Measurements from ENCODE around the gene KRTAP5-1. TPM values are rescaled to one million over a fixed set of nuclear protein-coding genes. Genes with fewer than 3 reads are reported as not detected.

Gene KRTAP5-1
- total RNA-seq, 2 experiments from 2014 or later = not detected

- no peak for ATAC-seq
- no peaks in the 10 kb centered on the region for H3K36me3 Mint-ChIP-seq (ENCODE audit: low read depth)
- CTCF ChIA-PET = interaction anchor here (7.3 kb wide), 1 partner anchor 31 kb away, joined by 170 read pairs; no protein-coding TSS in a partner anchor
Observed at GRCh38 chr11:1543606-1544263, 41.3 kb downstream of the KRTAP5-1 start.

GRCh38 chr11:1542267-1542666 lies 42.8 kb downstream of the KRTAP5-1 start:
- no peaks in the 10 kb centered on the region for H3K9me3 Mint-ChIP-seq
- H3K27me3 Mint-ChIP-seq = peaks cover 14% of the 10 kb centered on the region
- no peaks in the 10 kb centered on the region for H3K4me1 Mint-ChIP-seq (ENCODE audit: low read depth)
- intact Hi-C loops (cut with micrococcal nuclease) = no loop called here
- no peak for DNase-seq
- TF ChIP-seq CTCF (IDR thresholded peaks at IDR 0.05) = no peak
- CTCF ChIA-PET = interaction anchor here (0.6 kb wide), 1 partner anchor 33 kb away, joined by 3 read pairs; no protein-coding TSS in a partner anchor
- no peak overlapping the region for H3K27ac Mint-ChIP-seq
- no peaks in the 10 kb centered on the region for H3K36me3 Mint-ChIP-seq (ENCODE audit: low read depth)
- no peak for ATAC-seq
- H3K4me3 Mint-ChIP-seq = no peak overlapping the region
- POLR2A ChIA-PET = no interaction called here

More at GRCh38 chr11:1543606-1544263, 41.3 kb downstream of the KRTAP5-1 start:
- Mint-ChIP-seq H3K9me3 (no peaks in the 10 kb centered on the region), H3K4me3 (no peak overlapping the region), H3K27me3 (peaks cover 19% of the 10 kb centered on the region), H3K4me1 (ENCODE audit: low read depth) (no peaks in the 10 kb centered on the region), H3K27ac (no peak overlapping the region)
- no peak for DNase-seq
- no peak for TF ChIP-seq CTCF (IDR thresholded peaks at IDR 0.05)
- POLR2A ChIA-PET = no interaction called here
- intact Hi-C loops (cut with micrococcal nuclease) = no loop called here

DNA sequence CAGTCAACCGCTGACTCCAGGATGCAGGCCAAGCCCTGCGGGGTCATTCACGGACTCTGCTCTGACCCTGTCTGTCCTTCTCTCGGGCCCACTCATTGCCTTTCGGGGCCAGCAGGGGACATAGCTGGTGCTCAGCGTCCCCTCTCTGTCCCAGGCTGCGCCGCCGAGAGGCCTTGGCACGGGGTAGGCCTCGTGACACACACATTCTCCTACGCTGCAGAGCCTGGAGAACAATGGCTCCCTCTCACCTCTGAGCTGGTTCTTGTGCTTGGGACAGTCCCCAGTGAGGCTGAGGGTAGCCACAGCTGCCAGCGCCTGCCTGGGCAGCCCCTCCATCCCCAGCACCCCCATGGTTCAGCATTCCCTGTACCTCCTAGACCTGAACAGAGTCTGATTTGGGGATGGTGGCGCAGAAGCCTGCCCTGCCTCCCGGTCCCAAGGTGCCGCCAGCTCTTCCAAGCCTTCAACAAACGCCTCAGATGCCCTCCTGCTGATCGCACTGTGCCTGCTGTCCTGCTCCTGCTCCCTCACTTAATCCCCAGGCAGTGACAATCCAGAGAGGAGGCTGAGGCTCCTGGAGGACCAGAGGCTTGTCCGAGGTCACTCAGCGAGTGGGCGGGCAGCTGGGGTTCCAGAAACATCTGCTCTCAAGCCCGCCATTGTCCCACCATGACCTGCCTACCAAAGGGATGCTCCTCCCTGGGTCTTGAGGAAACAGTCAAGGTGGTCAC lies 43.4 kb downstream of the KRTAP5-1 start:
- no peak for ATAC-seq
- ChIA-PET POLR2A (no interaction called here), CTCF (no interaction called here)
- TF ChIP-seq CTCF (IDR thresholded peaks at IDR 0.05) = no peak
- Mint-ChIP-seq H3K4me1 (ENCODE audit: low read depth) (peaks cover 2% of the 10 kb centered on the region), H3K4me3 (no peak overlapping the region), H3K36me3 (ENCODE audit: low read depth) (no peaks in the 10 kb centered on the region), H3K27me3 (peaks cover 14% of the 10 kb centered on the region), H3K27ac (no peak overlapping the region), H3K9me3 (no peaks in the 10 kb centered on the region)
- intact Hi-C loops (cut with micrococcal nuclease) = no loop called here
- no peak for DNase-seq

- no peak for TF ChIP-seq CTCF (IDR thresholded peaks at IDR 0.05)
- Mint-ChIP-seq H3K36me3 (ENCODE audit: low read depth) (no peaks in the 10 kb centered on the region), H3K27me3 (peaks cover 2% of the 10 kb centered on the region), H3K4me3 (no peak overlapping the region), H3K4me1 (ENCODE audit: low read depth) (peaks cover 11% of the 10 kb centered on the region), H3K27ac (no peak overlapping the region), H3K9me3 (no peaks in the 10 kb centered on the region)
- CTCF ChIA-PET = interaction anchor here (1.5 kb wide), 1 partner anchor 34 kb away, joined by 10 read pairs; no protein-coding TSS in a partner anchor
- intact Hi-C loops (cut with micrococcal nuclease) = no loop called here
- ATAC-seq (no peak), DNase-seq (no peak)
- POLR2A ChIA-PET = interaction anchor here (0.5 kb wide), 1 partner anchor 29 kb away, joined by 3 read pairs; no protein-coding TSS in a partner anchor
Observed at GRCh38 chr11:1540074-1540473, 45.0 kb downstream of the KRTAP5-1 start.

DNA sequence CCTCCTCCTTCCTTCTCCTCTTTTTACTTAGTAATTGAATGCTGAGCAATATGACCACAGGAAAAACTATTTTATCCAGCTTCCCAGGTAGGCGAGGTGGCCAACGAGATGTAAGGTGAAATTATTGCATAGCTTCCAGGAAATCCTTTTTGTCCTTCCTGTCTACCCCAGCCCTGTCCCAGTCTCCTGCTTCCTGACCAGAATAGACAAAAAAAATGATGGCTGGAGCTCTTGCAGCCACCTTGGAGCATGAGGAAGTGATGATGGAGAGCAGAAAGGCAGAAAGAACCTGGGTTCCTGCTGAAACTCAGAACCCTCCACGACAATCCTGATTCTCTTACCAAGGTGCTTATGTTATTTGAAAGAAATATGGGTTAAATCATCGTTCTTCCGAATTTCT lies 46.9 kb downstream of the KRTAP5-1 start:
- POLR2A ChIA-PET = no interaction called here
- CTCF ChIA-PET = interaction anchor here (0.8 to 3.5 kb wide), 7 partner anchors 8 to 102 kb away, joined by 3 to 13 read pairs (median 3); no protein-coding TSS in a partner anchor

More for the DNA sequence above, 46.9 kb downstream of the KRTAP5-1 start:
- H3K4me1 Mint-ChIP-seq (ENCODE audit: low read depth) = peaks cover 15% of the 10 kb centered on the region
- intact Hi-C loops (cut with micrococcal nuclease) = no loop called here
- no peak for TF ChIP-seq CTCF (IDR thresholded peaks at IDR 0.05)
- peaks cover 2% of the 10 kb centered on the region for H3K27me3 Mint-ChIP-seq
- no peaks in the 10 kb centered on the region for H3K9me3 Mint-ChIP-seq
- no peaks in the 10 kb centered on the region for H3K36me3 Mint-ChIP-seq (ENCODE audit: low read depth)
- ATAC-seq = no peak
- no peak overlapping the region for H3K27ac Mint-ChIP-seq
- no peak overlapping the region for H3K4me3 Mint-ChIP-seq
- DNase-seq = no peak

All from activated CD8-positive, alpha-beta T cell treated with anti-CD3 and anti-CD28 coated beads for 36 hours (primary cell).